Measurements from ENCODE around the gene PEX7. TPM values are rescaled to one million over a fixed set of nuclear protein-coding genes. Genes with fewer than 3 reads are reported as not detected.
"Not testable (repeated sequence)": the region's sequence is repeated elsewhere in the genome, so short reads cannot be mapped to it uniquely, and the experiment has no call there.

Gene PEX7
- total RNA-seq, 1 donor from 2014 or later = 6.8 TPM

DNA sequence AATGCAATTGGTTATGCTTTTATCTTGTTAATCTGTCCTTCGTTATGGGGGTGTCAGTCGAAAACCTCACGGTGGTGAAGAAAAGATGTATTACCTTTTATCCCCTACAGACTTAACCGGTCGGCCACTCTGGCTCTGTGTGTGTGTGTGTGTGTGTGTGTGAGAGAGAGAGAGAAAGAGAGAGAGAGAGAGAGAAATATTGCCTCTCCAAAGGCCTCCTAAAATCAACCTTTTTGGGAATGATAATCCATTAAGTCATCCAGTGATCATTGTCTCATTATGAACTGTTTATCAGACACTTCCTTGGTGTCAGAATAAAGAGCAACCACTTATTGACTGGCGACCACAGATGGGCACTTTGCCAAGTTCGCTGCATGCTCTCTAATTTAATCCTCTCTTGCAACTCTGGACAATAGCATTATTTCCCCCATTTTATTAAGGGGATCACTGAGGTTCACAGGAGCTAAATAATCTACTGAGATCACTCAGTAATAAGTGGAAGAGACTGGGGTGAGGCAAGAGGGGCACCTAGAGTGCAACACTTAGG lies 130.4 kb downstream of the PEX7 start:
- Mint-ChIP-seq H3K4me3 (no peak overlapping the region), H3K9me3 (peaks cover 2% of the 10 kb centered on the region), H3K27me3 (peaks cover 7% of the 10 kb centered on the region), H3K4me1 (peaks cover 8% of the 10 kb centered on the region), H3K36me3 (ENCODE audit: low read depth) (no peaks in the 10 kb centered on the region), H3K27ac (no peak overlapping the region)
- ChIA-PET POLR2A (no interaction called here), CTCF (no interaction called here)
- intact Hi-C loops (cut with micrococcal nuclease) = no loop called here
- TF ChIP-seq, protein P1, sequence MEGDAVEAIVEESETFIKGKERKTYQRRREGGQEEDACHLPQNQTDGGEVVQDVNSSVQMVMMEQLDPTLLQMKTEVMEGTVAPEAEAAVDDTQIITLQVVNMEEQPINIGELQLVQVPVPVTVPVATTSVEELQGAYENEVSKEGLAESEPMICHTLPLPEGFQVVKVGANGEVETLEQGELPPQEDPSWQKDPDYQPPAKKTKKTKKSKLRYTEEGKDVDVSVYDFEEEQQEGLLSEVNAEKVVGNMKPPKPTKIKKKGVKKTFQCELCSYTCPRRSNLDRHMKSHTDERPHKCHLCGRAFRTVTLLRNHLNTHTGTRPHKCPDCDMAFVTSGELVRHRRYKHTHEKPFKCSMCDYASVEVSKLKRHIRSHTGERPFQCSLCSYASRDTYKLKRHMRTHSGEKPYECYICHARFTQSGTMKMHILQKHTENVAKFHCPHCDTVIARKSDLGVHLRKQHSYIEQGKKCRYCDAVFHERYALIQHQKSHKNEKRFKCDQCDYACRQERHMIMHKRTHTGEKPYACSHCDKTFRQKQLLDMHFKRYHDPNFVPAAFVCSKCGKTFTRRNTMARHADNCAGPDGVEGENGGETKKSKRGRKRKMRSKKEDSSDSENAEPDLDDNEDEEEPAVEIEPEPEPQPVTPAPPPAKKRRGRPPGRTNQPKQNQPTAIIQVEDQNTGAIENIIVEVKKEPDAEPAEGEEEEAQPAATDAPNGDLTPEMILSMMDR (IDR thresholded peaks at IDR 0.05) = no peak
- no peak for ATAC-seq (ENCODE audit: low read depth)
- no peak for DNase-seq

DNA sequence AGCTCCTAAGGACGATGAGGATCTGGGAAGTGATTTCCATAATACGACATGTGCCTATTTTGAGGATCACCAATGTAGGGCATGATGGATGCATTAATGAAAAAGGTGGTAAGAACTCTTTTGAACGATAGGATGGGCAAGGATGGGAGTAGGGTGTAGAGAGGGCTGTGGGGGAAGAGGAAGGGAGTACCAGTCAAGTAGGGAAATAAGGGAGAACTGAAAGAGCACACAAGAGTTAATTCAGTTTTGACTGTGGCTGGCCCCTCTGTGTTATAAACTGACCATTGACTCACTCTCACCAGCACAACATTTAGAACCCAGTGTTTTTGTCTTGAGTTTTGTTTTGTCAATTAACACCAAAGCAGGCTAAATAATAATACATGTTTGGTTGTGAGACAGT lies 132.7 kb downstream of the PEX7 start:
- Mint-ChIP-seq H3K27ac (no peak overlapping the region), H3K27me3 (peaks cover 7% of the 10 kb centered on the region), H3K36me3 (ENCODE audit: low read depth) (no peaks in the 10 kb centered on the region), H3K4me1 (peaks cover 8% of the 10 kb centered on the region), H3K4me3 (no peak overlapping the region), H3K9me3 (no peaks in the 10 kb centered on the region)
- DNase-seq (no peak), ATAC-seq (ENCODE audit: low read depth) (no peak)
- intact Hi-C loops (cut with micrococcal nuclease) = no loop called here
- ChIA-PET POLR2A (no interaction called here), CTCF (no interaction called here)
- TF ChIP-seq, protein P1 (IDR thresholded peaks at IDR 0.05) = no peak

DNA sequence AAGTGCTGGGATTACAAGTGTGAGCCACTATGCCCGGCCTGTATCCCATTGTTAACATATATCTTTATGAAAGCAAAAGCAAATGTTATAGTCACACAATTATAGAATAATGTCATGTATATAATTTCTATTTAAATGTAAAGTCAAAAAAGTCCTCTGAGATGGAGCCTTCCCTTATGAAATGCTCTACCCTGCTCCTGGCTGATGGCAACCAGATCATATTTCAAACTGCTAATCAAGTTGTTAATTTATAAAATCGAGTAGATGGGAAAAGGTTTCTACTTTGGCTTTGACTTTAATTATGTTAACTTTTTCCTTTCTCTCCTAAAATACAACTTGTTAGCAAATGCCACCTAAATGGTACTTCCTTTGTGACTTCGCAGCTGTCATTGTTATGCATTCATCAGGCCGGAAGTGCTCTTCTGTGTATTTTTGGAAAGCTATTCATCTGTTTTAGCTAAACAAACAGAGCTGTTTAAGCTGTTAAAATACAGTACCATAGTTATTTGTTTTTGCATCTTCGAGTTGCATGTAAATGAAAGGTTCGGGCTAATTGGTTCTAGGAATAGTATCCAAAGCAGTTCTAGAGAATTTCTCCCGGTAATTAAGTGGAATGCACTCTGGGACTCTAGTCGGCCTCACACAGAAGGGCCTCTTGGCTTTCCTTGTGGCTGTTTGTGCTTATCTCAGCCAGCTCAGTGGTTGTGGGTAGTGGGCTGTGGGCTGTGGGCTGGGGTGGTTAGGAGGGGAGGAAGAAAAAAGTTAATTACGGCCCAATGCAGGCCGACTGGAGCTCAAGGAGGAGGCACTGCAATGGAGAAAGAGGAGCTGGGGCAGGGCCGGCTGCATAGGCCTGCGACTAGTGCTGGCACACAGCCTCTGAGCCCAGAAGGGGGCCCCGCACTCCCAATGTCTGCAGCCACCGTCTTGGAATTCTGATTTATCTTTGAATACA lies 134.5 kb downstream of the PEX7 start:
- peak overlapping the region; percentile 30 for H3K4me3 Mint-ChIP-seq
- H3K4me1 Mint-ChIP-seq = peaks cover 8% of the 10 kb centered on the region
- ChIA-PET CTCF (no interaction called here), POLR2A (no interaction called here)
- H3K9me3 Mint-ChIP-seq = no peaks in the 10 kb centered on the region
- no peak overlapping the region for H3K27ac Mint-ChIP-seq
- peaks cover 8% of the 10 kb centered on the region for H3K27me3 Mint-ChIP-seq
- ATAC-seq (ENCODE audit: low read depth) = no peak
- intact Hi-C loops (cut with micrococcal nuclease) = no loop called here
- no peak for DNase-seq
- H3K36me3 Mint-ChIP-seq (ENCODE audit: low read depth) = no peaks in the 10 kb centered on the region
- TF ChIP-seq, protein P1 (IDR thresholded peaks at IDR 0.05) = no peak

DNA sequence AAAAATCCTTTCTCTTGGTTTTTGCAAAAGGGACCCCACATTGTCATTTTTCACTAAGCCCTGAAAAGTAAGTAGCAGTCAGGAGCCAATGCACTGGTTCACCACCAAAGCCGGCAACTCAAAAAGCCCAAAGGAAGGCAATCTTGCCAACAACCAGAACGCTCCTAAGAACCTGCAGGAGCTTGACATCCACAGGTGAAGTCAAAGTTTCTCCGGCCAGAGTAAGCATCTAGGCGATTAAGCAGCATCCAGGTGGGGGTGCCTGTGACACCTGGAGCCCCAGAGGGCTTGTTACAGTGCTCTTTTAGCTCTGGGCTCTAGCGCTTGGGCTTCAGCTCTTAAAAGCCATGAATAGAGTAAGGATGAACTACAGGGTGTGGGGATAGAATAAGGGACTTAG lies 135.8 kb downstream of the PEX7 start:
- ATAC-seq (ENCODE audit: low read depth) (no peak), DNase-seq (no peak)
- H3K9me3 Mint-ChIP-seq = no peaks in the 10 kb centered on the region
- TF ChIP-seq, protein P1 (IDR thresholded peaks at IDR 0.05) = no peak
- intact Hi-C loops (cut with micrococcal nuclease) = no loop called here
- CTCF ChIA-PET = no interaction called here
- peaks cover 8% of the 10 kb centered on the region for H3K4me1 Mint-ChIP-seq
- POLR2A ChIA-PET = no interaction called here
- H3K4me3 Mint-ChIP-seq = no peak overlapping the region
- H3K27ac Mint-ChIP-seq = no peak overlapping the region
- H3K27me3 Mint-ChIP-seq = peaks cover 8% of the 10 kb centered on the region
- H3K36me3 Mint-ChIP-seq (ENCODE audit: low read depth) = no peaks in the 10 kb centered on the region

DNA sequence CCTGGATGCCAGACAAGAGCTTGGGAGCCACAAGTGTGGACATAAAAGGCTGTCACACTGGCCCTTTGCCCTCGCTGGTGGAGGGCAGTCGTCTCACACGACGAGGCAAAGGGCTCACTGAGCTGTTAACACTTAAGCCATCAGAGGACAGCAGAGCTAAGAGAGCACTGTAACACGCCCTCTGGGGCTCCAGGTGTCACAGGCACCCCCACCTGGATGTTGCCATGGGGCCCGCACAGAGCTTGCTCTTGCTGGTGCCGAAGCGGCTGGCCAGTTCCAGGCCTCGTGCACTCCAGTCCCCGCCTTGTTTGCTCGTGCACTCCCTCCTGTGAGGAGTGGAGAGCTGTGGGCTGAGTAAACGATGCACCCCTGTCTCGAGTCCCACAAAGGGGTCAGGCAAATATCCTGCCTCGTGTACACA lies 137.1 kb downstream of the PEX7 start:
- TF ChIP-seq, protein P1 (IDR thresholded peaks at IDR 0.05) = no peak
- H3K27me3 Mint-ChIP-seq = peaks cover 8% of the 10 kb centered on the region
- H3K4me3 Mint-ChIP-seq = no peak overlapping the region
- H3K9me3 Mint-ChIP-seq = no peaks in the 10 kb centered on the region
- ChIA-PET POLR2A (no interaction called here), CTCF (no interaction called here)
- no peak for DNase-seq
- intact Hi-C loops (cut with micrococcal nuclease) = no loop called here
- peaks cover 8% of the 10 kb centered on the region for H3K4me1 Mint-ChIP-seq
- no peaks in the 10 kb centered on the region for H3K36me3 Mint-ChIP-seq (ENCODE audit: low read depth)
- no peak for ATAC-seq (ENCODE audit: low read depth)
- no peak overlapping the region for H3K27ac Mint-ChIP-seq

DNA sequence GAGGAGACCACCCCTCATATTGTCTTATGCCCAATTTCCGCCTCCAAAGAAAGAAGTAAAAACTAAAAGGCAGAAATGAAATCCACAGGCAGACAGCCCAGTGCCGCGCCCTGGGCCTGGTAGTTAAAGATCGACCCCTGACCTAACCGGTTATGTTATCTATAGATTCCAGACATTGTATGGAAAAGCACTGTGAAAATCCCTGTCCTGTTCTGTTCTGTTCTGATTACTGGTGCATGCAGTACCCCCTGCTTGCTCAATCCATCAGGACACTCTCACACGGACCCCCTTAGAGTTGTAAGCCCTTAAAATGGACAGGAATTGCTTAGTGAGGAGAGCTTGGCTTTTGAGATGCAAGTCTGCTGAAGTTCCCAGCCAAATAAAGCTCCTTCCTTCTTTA lies 137.5 kb downstream of the PEX7 start:
- H3K4me3 Mint-ChIP-seq; H3K27me3 Mint-ChIP-seq; ATAC-seq (ENCODE audit: low read depth); intact Hi-C loops (cut with micrococcal nuclease); DNase-seq; H3K36me3 Mint-ChIP-seq (ENCODE audit: low read depth); H3K9me3 Mint-ChIP-seq; CTCF ChIA-PET; H3K27ac Mint-ChIP-seq; H3K4me1 Mint-ChIP-seq: not testable (repeated sequence)
- POLR2A ChIA-PET = interaction anchor here (0.6 kb wide), 1 partner anchor 1327 kb away, joined by 6 read pairs; no protein-coding TSS in a partner anchor
